Measurements from ENCODE around the gene TDRD10. TPM values are rescaled to one million over a fixed set of nuclear protein-coding genes. Genes with fewer than 3 reads are reported as not detected.

The TDRD10 gene
- total and polyA plus RNA-seq, 2 of the 4 experiments (the other 2 are of a cell fraction): not detected

GRCh38 chr1:154590756-154591155, 88.7 kb downstream of the TDRD10 start:
- Histone ChIP-seq H4K20me1 (ENCODE audit: insufficient read depth, low read length) (peaks cover 31% of the 10 kb centered on the region), H2BK15ac (ENCODE audit: low read depth, low read length) (no peak overlapping the region), H3K27ac (ENCODE audit: insufficient read depth, low read length) (peak overlapping the region; percentile 31; the same call in 1 of the 2 replicates), H4K5ac (ENCODE audit: low read depth, low read length) (no peak overlapping the region), H3K36me3 (ENCODE audit: control insufficient read depth, insufficient read depth, low read length) (peaks cover 66% of the 10 kb centered on the region), H4K8ac (ENCODE audit: low read depth in 2 of 2, low read length in 2 of 2) (no peak overlapping the region), H2BK20ac (ENCODE audit: low read depth, low read length) (no peak overlapping the region), H2BK120ac (ENCODE audit: low read depth, low read length) (no peak overlapping the region), H3K9me3 (ENCODE audit: control insufficient read depth, insufficient read depth, low read length) (no peaks in the 10 kb centered on the region), H3K27me3 (ENCODE audit: control insufficient read depth, insufficient read depth, low read length) (no peaks in the 10 kb centered on the region), H3K23ac (ENCODE audit: low read depth, low read length) (no peak overlapping the region), H4K91ac (ENCODE audit: insufficient read depth, low read depth, low read length) (no peak overlapping the region), H3K56ac (ENCODE audit: extremely low read depth, insufficient read depth, low read length) (no peak overlapping the region), H2AK5ac (ENCODE audit: low read depth, low read length) (no peak overlapping the region), H3K9ac (ENCODE audit: low read depth, low read length) (no peak overlapping the region), H3K4me2 (ENCODE audit: low read depth, low read length) (peak overlapping the region; percentile 25; the same call in 1 of the 2 replicates), H3K79me1 (ENCODE audit: low read depth in 1 of 2, low read length in 2 of 2) (peaks cover 14 to 57% of the 10 kb centered on the region in 2 experiments), H3K4me1 (ENCODE audit: control insufficient read depth, insufficient read depth, low read length) (peaks cover 12% of the 10 kb centered on the region), H2AFZ (replicated peaks; ENCODE audit: low read length, poor library complexity) (no peak overlapping the region), H2BK5ac (ENCODE audit: low read depth, low read length, poor library complexity, severe bottlenecking) (peak overlapping the region; percentile 8), H3K9me1 (ENCODE audit: insufficient read depth, low read length) (peaks cover 24% of the 10 kb centered on the region; the same call in 1 of the 2 replicates), H3K4me3 (ENCODE audit: insufficient read depth, low read depth, low read length) (no peak overlapping the region), H2AK9ac (replicated peaks; ENCODE audit: low read depth, low read length, poor library complexity) (no peak overlapping the region), H3K14ac (replicated peaks; ENCODE audit: low read depth, low read length) (no peak overlapping the region), H3K4ac (ENCODE audit: low read depth, low read length) (peak overlapping the region; percentile 11; the same call in 1 of the 2 replicates), H3K18ac (ENCODE audit: low read depth, low read length) (peak overlapping the region; percentile 14; the same call in 1 of the 2 replicates)
- ChIA-PET POLR2A (ENCODE audit: unreplicated experiment) (interaction anchor here (1.1 kb wide), 1 partner anchor 14 kb away, joined by 3 read pairs; no protein-coding TSS in a partner anchor), CTCF (interaction anchor here (0.6 kb wide), 1 partner anchor 232 kb away, joined by 3 read pairs; no protein-coding TSS in a partner anchor)
- intact Hi-C loops (cut with micrococcal nuclease): no loop called here
- no CpG with 5 or more reads among the region's 5 CpGs for WGBS, 2 experiments (ENCODE audit: extremely low coverage in 2 of 2, insufficient read length in 1 of 2)
- in situ Hi-C loops (cut with MboI; ENCODE audit: low sequenced_read_pairs): no loop called here
- BruUV-seq (replicated peaks): no TSS peak
- TF ChIP-seq CTCF (conservative IDR thresholded peaks at IDR 0.05; ENCODE audit: low read depth, low read length): no peak
- TF ChIP-seq RFX5 (IDR thresholded peaks at IDR 0.05; ENCODE audit: low read depth, low read length): no peak
- TF ChIP-seq BHLHE40 (IDR thresholded peaks at IDR 0.05; ENCODE audit: low read depth, low read length): no peak
- no peak for TF ChIP-seq FOS (IDR thresholded peaks at IDR 0.05; ENCODE audit: low read depth, low read length)
- no peak for TF ChIP-seq RAD21 (IDR thresholded peaks at IDR 0.05; ENCODE audit: low read length)
- TF ChIP-seq NFE2L2 (IDR thresholded peaks at IDR 0.05; ENCODE audit: low read depth, low read length): no peak
- TF ChIP-seq MAZ (IDR thresholded peaks at IDR 0.05; ENCODE audit: borderline replicate concordance, low read depth, low read length): no peak
- TF ChIP-seq MAFK (IDR thresholded peaks at IDR 0.05; ENCODE audit: low read depth, low read length): no peak
- no peak for TF ChIP-seq USF2 (IDR thresholded peaks at IDR 0.05; ENCODE audit: low read depth, low read length)
- dilution Hi-C loops (cut with HindIII; ENCODE audit: low sequenced_read_pairs, unreplicated experiment): no loop called here
- DNase-seq (peak; percentile 68), ATAC-seq (ENCODE audit: low read depth) (peak; percentile 67)

All from IMR-90 (cell line).